GM20431 (cell line): ENCODE results near the gene POU6F2.

Source experiments
- in situ Hi-C: fragments of 300-500 bp; cut with MseI, MboI; formaldehyde crosslinking; loops from one replicate; pipeline ENCODE4 v1.15.0; 2020; ENCODE audit warnings: low sequenced_read_pairs; ENCODE audit not compliant: unreplicated experiment

POU6F2 gene

DNA sequence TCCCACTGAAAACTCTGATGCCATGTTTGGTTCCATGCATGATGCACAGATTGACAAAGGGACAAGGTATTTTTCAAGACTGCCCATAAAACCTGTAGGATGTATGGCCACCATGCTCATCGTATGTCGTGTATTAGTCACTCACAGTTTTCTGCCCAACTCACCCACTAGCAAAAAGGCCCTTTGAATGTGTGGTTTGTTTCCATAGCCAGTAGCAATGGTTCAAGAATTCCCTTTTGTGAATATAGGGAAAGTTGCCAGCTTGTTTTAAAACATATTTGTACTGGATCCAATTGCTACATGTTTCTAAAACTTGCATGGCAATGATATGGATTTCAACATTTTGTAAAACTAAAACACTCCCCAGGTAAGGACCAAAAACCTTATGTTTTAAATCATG, 307.5 kb downstream of the POU6F2 start:
- in situ Hi-C loops, result no loop called here

DNA sequence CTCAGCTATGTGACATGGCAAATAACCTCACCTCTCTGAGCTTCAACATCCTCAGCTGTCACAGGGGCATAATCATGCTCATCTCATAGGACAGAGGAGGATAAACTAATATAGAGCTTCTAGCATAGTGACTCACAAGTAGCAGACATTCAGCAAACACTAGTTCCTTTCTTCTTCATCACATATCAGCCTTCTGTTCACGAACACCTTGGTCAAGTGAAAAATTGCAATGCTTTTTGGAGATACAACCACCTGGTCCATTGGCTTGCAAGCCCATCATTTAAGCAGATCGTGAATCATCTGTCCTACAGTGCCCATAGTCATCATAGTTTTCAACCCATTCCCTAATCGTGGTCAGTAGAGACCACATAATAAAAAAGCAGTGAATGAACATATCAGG, 310.6 kb downstream of the POU6F2 start:
- in situ Hi-C loops, result no loop called here

- in situ Hi-C loops, result no loop called here
Observed at GRCh38 chr7:39291628-39292410, 314.1 kb downstream of the POU6F2 start.

DNA sequence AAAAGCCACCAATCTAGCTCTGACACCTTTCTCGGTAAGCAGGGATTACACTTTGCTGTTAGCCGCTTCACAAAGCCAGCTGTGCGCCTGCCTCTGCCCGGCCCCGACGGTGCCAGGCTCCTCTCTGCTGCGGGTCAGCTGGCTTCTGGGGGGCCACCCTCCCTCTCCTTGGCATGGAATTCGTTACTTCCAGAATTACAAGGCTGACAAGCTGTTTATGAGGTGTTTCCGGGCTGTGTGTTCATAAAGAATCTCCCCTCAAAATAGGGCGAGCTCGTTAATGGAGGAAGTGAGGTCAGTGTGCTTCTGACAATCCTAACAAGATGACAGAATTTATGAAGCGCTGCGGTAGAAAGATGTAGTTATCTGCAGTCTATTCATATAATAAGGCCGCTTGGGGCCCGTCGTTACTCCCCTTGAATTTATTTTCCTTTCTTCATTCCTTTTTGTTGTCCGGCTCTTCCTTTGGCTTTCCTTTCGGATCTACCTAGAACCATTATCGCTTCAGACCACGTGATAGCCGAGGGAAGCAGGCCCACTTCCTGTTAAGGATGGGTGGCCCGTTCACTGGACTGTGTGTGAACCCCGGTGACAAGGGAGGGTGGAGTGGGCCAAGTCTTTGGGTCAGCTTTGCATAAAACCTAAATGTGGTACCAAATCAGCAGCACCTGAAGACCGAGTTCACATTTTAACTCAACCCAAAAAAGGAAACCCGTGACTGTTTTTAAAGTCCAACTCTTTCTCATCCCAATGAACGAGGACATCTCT, 315.5 kb downstream of the POU6F2 start:
- in situ Hi-C loops, result no loop called here

- in situ Hi-C loops, result no loop called here
Observed at GRCh38 chr7:39294022-39294421, 316.3 kb downstream of the POU6F2 start.

DNA sequence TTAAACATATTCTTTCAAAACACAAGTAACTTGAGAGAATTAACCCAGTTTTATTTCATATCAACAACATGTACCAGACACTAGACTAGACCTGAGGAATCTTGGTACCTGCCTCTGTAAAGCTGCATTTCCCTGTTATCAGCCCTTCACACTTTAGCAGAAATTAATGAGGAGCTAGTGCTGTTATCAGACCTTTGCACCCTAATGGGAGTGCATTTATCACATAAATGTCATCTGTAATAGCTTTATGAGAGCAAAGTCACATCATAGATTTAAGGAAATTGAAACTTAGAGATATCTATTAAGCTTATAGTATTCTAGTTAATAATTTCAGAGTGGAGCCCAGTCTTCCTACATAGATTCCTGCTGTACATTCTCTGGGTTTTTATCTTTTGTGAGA, 318.1 kb downstream of the POU6F2 start:
- in situ Hi-C loops, result no loop called here

- in situ Hi-C loops, result no loop called here
Observed at GRCh38 chr7:39299695-39300094, 322.0 kb downstream of the POU6F2 start.

DNA sequence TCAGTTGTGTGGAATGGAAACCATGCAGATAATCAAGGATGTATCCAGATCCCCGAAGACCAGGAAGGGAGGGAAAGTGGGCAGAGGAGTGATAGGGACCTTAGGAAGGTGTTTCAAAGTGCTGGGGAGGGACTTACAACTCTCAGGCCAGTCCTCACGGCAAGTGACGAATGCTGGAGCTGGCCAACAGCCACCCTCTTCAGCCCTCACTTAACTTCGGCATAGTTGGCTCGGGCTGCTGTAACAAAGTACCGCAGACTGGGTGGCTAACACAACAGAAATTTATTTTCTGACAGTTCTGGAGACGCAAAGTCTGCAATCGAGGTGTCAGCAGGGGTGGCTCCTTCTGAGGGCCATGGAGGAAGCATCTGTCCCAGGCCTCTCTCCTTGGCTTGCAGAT, 322.6 kb downstream of the POU6F2 start:
- in situ Hi-C loops, result no loop called here

DNA sequence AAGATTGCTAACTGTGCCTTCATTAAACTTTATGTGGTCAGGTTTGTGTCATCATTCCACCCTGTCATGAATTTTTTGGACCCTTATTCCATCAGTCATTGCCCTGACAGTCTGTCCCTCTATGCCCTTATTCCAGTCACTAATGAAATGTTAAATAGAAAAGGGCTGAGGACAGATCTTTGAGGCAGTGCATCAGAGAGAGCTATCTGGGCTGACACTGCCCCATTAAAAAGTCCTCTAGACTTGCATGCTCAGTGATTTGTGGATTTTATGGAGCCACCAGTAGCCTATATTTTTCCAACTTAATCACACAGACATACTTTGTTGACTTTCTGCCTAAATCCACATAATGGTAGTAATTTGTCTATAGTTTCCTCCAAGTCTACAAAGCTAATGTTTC, 323.8 kb downstream of the POU6F2 start:
- in situ Hi-C loops, result no loop called here

DNA sequence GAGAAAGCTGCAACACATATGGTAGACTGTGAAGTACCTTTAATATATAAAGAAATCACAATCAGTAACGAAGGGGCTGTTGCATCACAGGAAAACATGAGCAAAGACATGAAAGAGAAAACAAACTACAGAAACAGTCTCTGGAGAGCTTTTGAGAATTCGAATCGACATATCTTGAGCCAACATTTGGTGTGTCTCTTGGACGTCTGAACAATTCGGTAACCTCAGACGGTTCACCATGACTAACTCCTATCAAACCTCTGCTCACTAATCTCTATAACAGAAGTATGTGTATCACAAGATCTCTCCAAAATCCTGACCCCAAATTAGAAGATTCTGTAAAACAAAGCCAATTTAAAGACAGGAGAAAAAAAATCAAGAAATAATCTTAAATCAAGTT, 326.5 kb downstream of the POU6F2 start:
- in situ Hi-C loops, result no loop called here

- in situ Hi-C loops, result no loop called here
Observed at GRCh38 chr7:39304668-39305405, 327.1 kb downstream of the POU6F2 start.

GRCh38 chr7:39306016-39306570, 328.4 kb downstream of the POU6F2 start:
- in situ Hi-C loops, result no loop called here

DNA sequence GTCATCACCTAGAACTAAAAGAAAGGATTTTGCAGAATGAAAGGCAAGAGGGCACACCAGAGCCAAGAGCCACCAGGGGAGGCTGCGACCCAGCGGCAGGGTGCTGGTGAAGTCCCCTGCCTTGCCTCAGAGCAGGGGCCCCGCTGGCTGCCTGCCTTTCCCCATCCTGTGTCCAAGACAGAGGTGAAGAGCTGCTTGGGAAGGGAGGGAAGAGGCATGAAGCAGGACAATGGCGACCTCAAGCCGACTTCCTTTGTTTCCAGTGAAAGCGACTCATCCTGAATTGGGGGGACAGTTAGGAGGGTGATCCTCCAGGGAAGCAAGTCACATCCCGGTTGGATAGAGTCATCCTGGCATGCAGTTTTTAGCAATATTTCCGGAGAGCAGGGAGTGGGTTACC, 333.0 kb downstream of the POU6F2 start:
- in situ Hi-C loops, result no loop called here

GRCh38 chr7:39312254-39312989, 334.7 kb downstream of the POU6F2 start:
- in situ Hi-C loops, result no loop called here

DNA sequence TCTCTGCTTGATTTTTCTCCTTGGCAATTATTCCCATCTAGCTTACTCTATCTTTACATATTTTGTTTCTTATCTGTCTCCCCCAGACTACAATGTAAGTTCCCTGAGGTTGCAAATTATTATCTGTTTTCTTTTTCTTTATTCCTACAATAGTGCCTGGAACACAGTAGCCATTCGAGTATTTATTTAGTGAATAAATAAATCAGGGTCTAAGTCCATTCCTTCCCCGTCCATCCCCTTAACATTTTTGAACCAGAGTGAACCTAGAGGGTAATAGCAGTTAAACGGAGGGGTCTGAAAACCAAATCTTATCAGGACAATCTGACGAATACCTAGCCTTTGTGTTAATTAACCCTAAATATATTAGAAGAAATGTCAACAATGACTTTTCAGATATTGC, 335.7 kb downstream of the POU6F2 start:
- in situ Hi-C loops, result no loop called here

- in situ Hi-C loops, result no loop called here
Observed at GRCh38 chr7:39313974-39314373, 336.3 kb downstream of the POU6F2 start.

GRCh38 chr7:39317107-39317506, 339.4 kb downstream of the POU6F2 start:
- in situ Hi-C loops, result no loop called here

GRCh38 chr7:39317896-39318295, 340.2 kb downstream of the POU6F2 start:
- in situ Hi-C loops, result no loop called here

- in situ Hi-C loops, result no loop called here
Observed at GRCh38 chr7:39321245-39321644, 343.5 kb downstream of the POU6F2 start.

DNA sequence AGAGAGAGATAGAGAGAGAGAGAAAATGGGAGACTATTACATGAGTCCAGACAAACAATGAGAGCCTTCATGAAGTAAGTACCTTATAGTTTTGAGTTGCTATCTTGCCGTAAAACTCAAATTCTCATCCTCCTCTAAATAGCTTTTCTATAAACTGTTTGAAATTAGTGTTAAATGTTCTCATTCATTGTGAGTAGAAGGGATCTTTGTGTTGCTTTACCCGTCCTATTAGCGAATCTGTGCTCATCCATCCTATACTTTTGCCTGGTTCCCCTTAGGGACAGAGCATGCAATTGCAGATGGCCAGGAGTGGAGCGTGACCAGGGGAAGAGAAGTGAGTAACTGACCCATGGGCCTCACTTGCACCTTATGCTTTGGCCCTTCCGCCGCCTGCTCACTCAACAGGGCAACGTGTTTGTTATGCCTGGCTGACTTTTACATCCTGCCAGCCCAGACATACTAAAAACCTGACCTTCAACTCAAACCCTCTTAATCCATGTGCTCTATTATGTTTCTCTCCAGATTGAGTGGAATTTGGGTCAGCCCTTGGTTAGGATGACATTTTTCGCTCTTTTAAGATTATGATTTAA, 344.3 kb downstream of the POU6F2 start:
- in situ Hi-C loops, result no loop called here
